ENCODE measurements around the gene MICAL2. TPM values are rescaled to one million over a fixed set of nuclear protein-coding genes. Genes with fewer than 3 reads are reported as not detected.

Gene MICAL2
- total RNA-seq, 1 experiment from 2014 or later, result 151 TPM

- POLR2A ChIA-PET, result no interaction called here
- no TSS peak for BruUV-seq (replicated peaks)
- intact Hi-C loops (cut with micrococcal nuclease), result no loop called here
- TF ChIP-seq CTCF (IDR thresholded peaks at IDR 0.05; ENCODE audit: unreplicated experiment), result no peak
- no peak for DNase-seq (ENCODE audit: unreplicated experiment)
- Mint-ChIP-seq H3K27ac (ENCODE audit: low read depth, unreplicated experiment) (no peak overlapping the region), H3K4me1 (ENCODE audit: insufficient read depth, unreplicated experiment) (no peaks in the 10 kb centered on the region), H3K36me3 (ENCODE audit: insufficient read depth, unreplicated experiment) (peaks cover 30% of the 10 kb centered on the region), H3K4me3 (ENCODE audit: unreplicated experiment) (no peak overlapping the region), H3K27me3 (ENCODE audit: insufficient read depth, unreplicated experiment) (no peaks in the 10 kb centered on the region), H3K9me3 (ENCODE audit: unreplicated experiment) (no peaks in the 10 kb centered on the region)
- CTCF ChIA-PET, result interaction anchor here (0.6 to 0.7 kb wide), 3 partner anchors 42 to 929 kb away, joined by 3 read pairs; no protein-coding TSS in a partner anchor
Observed at GRCh38 chr11:12241971-12242672, 131.7 kb downstream of the MICAL2 start.

- Mint-ChIP-seq H3K36me3 (ENCODE audit: insufficient read depth, unreplicated experiment) (peaks cover 30% of the 10 kb centered on the region), H3K4me3 (ENCODE audit: unreplicated experiment) (no peak overlapping the region), H3K4me1 (ENCODE audit: insufficient read depth, unreplicated experiment) (no peaks in the 10 kb centered on the region), H3K27me3 (ENCODE audit: insufficient read depth, unreplicated experiment) (no peaks in the 10 kb centered on the region), H3K27ac (ENCODE audit: low read depth, unreplicated experiment) (no peak overlapping the region), H3K9me3 (ENCODE audit: unreplicated experiment) (no peaks in the 10 kb centered on the region)
- no peak for TF ChIP-seq CTCF (IDR thresholded peaks at IDR 0.05; ENCODE audit: unreplicated experiment)
- ChIA-PET POLR2A (no interaction called here), CTCF (interaction anchor here (0.6 to 0.7 kb wide), 2 partner anchors 172 to 928 kb away, joined by 3 read pairs; no protein-coding TSS in a partner anchor)
- intact Hi-C loops (cut with micrococcal nuclease), result no loop called here
- no TSS peak for BruUV-seq (replicated peaks)
- no peak for DNase-seq (ENCODE audit: unreplicated experiment)
Observed at GRCh38 chr11:12242966-12243365, 132.6 kb downstream of the MICAL2 start.

- H3K4me3 Mint-ChIP-seq (ENCODE audit: unreplicated experiment), result no peak overlapping the region
- peaks cover 5% of the 10 kb centered on the region for H3K4me1 Mint-ChIP-seq (ENCODE audit: insufficient read depth, unreplicated experiment)
- POLR2A ChIA-PET, result no interaction called here
- BruUV-seq (replicated peaks), result no TSS peak
- no peak overlapping the region for H3K27ac Mint-ChIP-seq (ENCODE audit: low read depth, unreplicated experiment)
- H3K27me3 Mint-ChIP-seq (ENCODE audit: insufficient read depth, unreplicated experiment), result no peaks in the 10 kb centered on the region
- peaks cover 30% of the 10 kb centered on the region for H3K36me3 Mint-ChIP-seq (ENCODE audit: insufficient read depth, unreplicated experiment)
- DNase-seq (ENCODE audit: unreplicated experiment), result no peak
- H3K9me3 Mint-ChIP-seq (ENCODE audit: unreplicated experiment), result no peaks in the 10 kb centered on the region
- no peak for TF ChIP-seq CTCF (IDR thresholded peaks at IDR 0.05; ENCODE audit: unreplicated experiment)
- CTCF ChIA-PET, result no interaction called here
- intact Hi-C loops (cut with micrococcal nuclease), result no loop called here
Observed at GRCh38 chr11:12243486-12243885, 133.1 kb downstream of the MICAL2 start.

- Mint-ChIP-seq H3K4me1 (ENCODE audit: insufficient read depth, unreplicated experiment) (peaks cover 7% of the 10 kb centered on the region), H3K36me3 (ENCODE audit: insufficient read depth, unreplicated experiment) (peaks cover 27% of the 10 kb centered on the region), H3K27me3 (ENCODE audit: insufficient read depth, unreplicated experiment) (no peaks in the 10 kb centered on the region), H3K27ac (ENCODE audit: low read depth, unreplicated experiment) (no peak overlapping the region), H3K4me3 (ENCODE audit: unreplicated experiment) (no peak overlapping the region), H3K9me3 (ENCODE audit: unreplicated experiment) (no peaks in the 10 kb centered on the region)
- CTCF ChIA-PET, result no interaction called here
- TF ChIP-seq CTCF (IDR thresholded peaks at IDR 0.05; ENCODE audit: unreplicated experiment), result no peak
- no peak for DNase-seq (ENCODE audit: unreplicated experiment)
- intact Hi-C loops (cut with micrococcal nuclease), result no loop called here
- POLR2A ChIA-PET, result no interaction called here
- no TSS peak for BruUV-seq (replicated peaks)
Observed at GRCh38 chr11:12243911-12244550, 133.6 kb downstream of the MICAL2 start.

Data from MCF 10A (cell line).